Right cardiac atrium (tissue), 5 donors: Measurements from ENCODE around the gene RASL11A. TPM values are rescaled to one million over a fixed set of nuclear protein-coding genes. Genes with fewer than 3 reads are reported as not detected.

Source experiments
- ATAC-seq, 2 donors: fragments of 200-7000 bp; cut with Tn5 transposase; one replicate each; pipeline versions ENCODE4 v1.8.0 to v1.9.1; 2020; ENCODE audit warnings: moderate library complexity in 2 of 2, mild to moderate bottlenecking in 1 of 2
- DNase-seq, 3 donors: peaks; one replicate each; pipeline ENCODE4 v3.0.0-alpha.2; 2020
- H3K27ac ChIP-seq: one replicate; pipeline ENCODE4 v1.5.1; 2013; ENCODE audit warnings: mild to moderate bottlenecking, low read length, control low read depth, moderate library complexity
- H3K27me3 ChIP-seq: one replicate; pipeline ENCODE4 v1.6.1; 2013; ENCODE audit not compliant: control insufficient read depth, insufficient read depth
- H3K4me1 ChIP-seq: one replicate; pipeline ENCODE4 v1.6.1; 2013; ENCODE audit warnings: low read length; ENCODE audit not compliant: control insufficient read depth, insufficient read depth
- H3K4me3 ChIP-seq: one replicate; pipeline ENCODE4 v1.5.1; 2013; ENCODE audit warnings: low read length, control low read depth
- H3K9me3 ChIP-seq: one replicate; pipeline ENCODE4 v1.6.1; 2013; ENCODE audit warnings: low read length; ENCODE audit not compliant: control insufficient read depth
- WGBS: extraction: QIAGEN DNeasy Blood & Tissue Kit; methylation state at CpG from one replicate; pipeline ENCODE4 v1.1.7; 2013; 5-methylcytosine and 5-hydroxymethylcytosine counted together
- intact Hi-C, 4 donors: fragments of 100-400 bp; cut with DNase I; formaldehyde crosslinking; loops; one replicate each; pipeline versions ENCODE4 v1.11.0 to v1.14.0; 2022 to 2023
- polyA plus RNA-seq: library from polyadenylated mRNA; stranded (reverse); fragments of 200-250 nt; gene quantifications from one replicate; pipeline ENCODE4 v1.2.3, GENCODE V29; 2013
- total RNA-seq, 4 donors: library from RNA; stranded (reverse); fragmentation: NEBNext Ultra II Directional; extraction: Animal tissue kit (Norgen Biotek cat#: 25700); gene quantifications; one replicate each; pipeline ENCODE4 v1.2.1, GENCODE V29; 2021
- donor health status: healthy with polysubstance abuse.
- donor health status: DM: no; HTN: yes; CAD: no.
- donor health status: DM: no; HTN: no; CAD: no.
- donor health status: DM: no; HTN: yes; CAD: no; lungs with severe emphysema.
- donor health status: DM: yes; HTN: yes; CAD: no.

The RASL11A gene
- total and polyA plus RNA-seq, 5 donors: 10.5 to 35.8 (median 15.2) TPM

- WGBS: 39% methylated on average over 2 of the region's 2 CpGs
- ATAC-seq (no peak), DNase-seq (no peak)
- Histone ChIP-seq H3K4me3 (no peak overlapping the region), H3K4me1 (no peaks in the 10 kb centered on the region), H3K9me3 (no peaks in the 10 kb centered on the region), H3K27me3 (no peaks in the 10 kb centered on the region), H3K27ac (peak overlapping the region; percentile 61)
- intact Hi-C loops: no loop called here
Observed at GRCh38 chr13:27266917-27267316, 3.7 kb upstream of the RASL11A start.

- intact Hi-C loops: no loop called here
Observed at GRCh38 chr13:27267596-27267995, 3.0 kb upstream of the RASL11A start.

GRCh38 chr13:27269114-27269665, 1.4 kb upstream of the RASL11A start:
- no peaks in the 10 kb centered on the region for H3K4me1 ChIP-seq
- ATAC-seq (no peak), DNase-seq (no peak)
- intact Hi-C loops: no loop called here
- no peaks in the 10 kb centered on the region for H3K9me3 ChIP-seq
- 58% methylated on average over 2 of the region's 2 CpGs for WGBS
- H3K27ac ChIP-seq: no peak overlapping the region
- H3K27me3 ChIP-seq: no peaks in the 10 kb centered on the region
- no peak overlapping the region for H3K4me3 ChIP-seq

More at GRCh38 chr13:27267596-27267995, 3.0 kb upstream of the RASL11A start:
- no peaks in the 10 kb centered on the region for H3K9me3 ChIP-seq
- DNase-seq (no peak), ATAC-seq (no peak)
- H3K4me1 ChIP-seq: no peaks in the 10 kb centered on the region
- 81% methylated on average over 2 of the region's 2 CpGs for WGBS
- H3K4me3 ChIP-seq: no peak overlapping the region
- peak overlapping the region; percentile 6 for H3K27ac ChIP-seq
- H3K27me3 ChIP-seq: no peaks in the 10 kb centered on the region

GRCh38 chr13:27271570-27272096, 1.0 kb downstream of the RASL11A start:
- Histone ChIP-seq H3K27ac (no peak overlapping the region), H3K27me3 (no peaks in the 10 kb centered on the region), H3K4me3 (peak overlapping the region; percentile 78), H3K4me1 (no peaks in the 10 kb centered on the region), H3K9me3 (no peaks in the 10 kb centered on the region)
- intact Hi-C loops: loop anchor here (10.0 kb wide), 2 partner anchors 83 to 287 kb away; no protein-coding TSS in a partner anchor
- WGBS: 46% methylated on average over 15 of the region's 15 CpGs
- DNase-seq (no peak), ATAC-seq (no peak)

GRCh38 chr13:27273658-27274425, 3.2 kb downstream of the RASL11A start:
- Histone ChIP-seq H3K4me1 (no peaks in the 10 kb centered on the region), H3K4me3 (no peak overlapping the region), H3K27me3 (no peaks in the 10 kb centered on the region), H3K9me3 (no peaks in the 10 kb centered on the region), H3K27ac (no peak overlapping the region)
- DNase-seq (no peak), ATAC-seq (no peak)
- intact Hi-C loops: loop anchor here (10.0 kb wide), 2 partner anchors 81 to 289 kb away; no protein-coding TSS in a partner anchor
- 38% methylated on average over 4 of the region's 4 CpGs for WGBS

GRCh38 chr13:27274631-27275030, 4.0 kb downstream of the RASL11A start:
- ATAC-seq: no peak

GRCh38 chr13:27276188-27276587, 5.6 kb downstream of the RASL11A start:
- Histone ChIP-seq H3K27me3 (no peaks in the 10 kb centered on the region), H3K4me1 (no peaks in the 10 kb centered on the region), H3K9me3 (no peaks in the 10 kb centered on the region), H3K4me3 (no peak overlapping the region), H3K27ac (no peak overlapping the region)
- WGBS: 58% methylated on average over 7 of the region's 7 CpGs
- no peak for ATAC-seq
- intact Hi-C loops: loop anchor here (5.0 to 10.0 kb wide), 3 partner anchors 79 to 291 kb away; no protein-coding TSS in a partner anchor
- peak in 1 of 3 donors; percentile 57 for DNase-seq

More at GRCh38 chr13:27274631-27275030, 4.0 kb downstream of the RASL11A start:
- no peak overlapping the region for H3K27ac ChIP-seq
- H3K9me3 ChIP-seq: no peaks in the 10 kb centered on the region
- H3K4me1 ChIP-seq: no peaks in the 10 kb centered on the region
- H3K27me3 ChIP-seq: no peaks in the 10 kb centered on the region
- no peak overlapping the region for H3K4me3 ChIP-seq
- DNase-seq: no peak
- WGBS: 65% methylated on average over 1 of the region's 1 CpG
- intact Hi-C loops: loop anchor here (5.0 to 10.0 kb wide), 3 partner anchors 80 to 290 kb away; no protein-coding TSS in a partner anchor

GRCh38 chr13:27279506-27279905, 8.9 kb downstream of the RASL11A start:
- no peak overlapping the region for H3K27ac ChIP-seq
- intact Hi-C loops: loop anchor here (5.0 to 10.0 kb wide), 3 partner anchors 75 to 295 kb away; no protein-coding TSS in a partner anchor
- H3K4me1 ChIP-seq: no peaks in the 10 kb centered on the region
- ATAC-seq: no peak
- H3K27me3 ChIP-seq: no peaks in the 10 kb centered on the region
- DNase-seq: no peak
- H3K4me3 ChIP-seq: no peak overlapping the region
- H3K9me3 ChIP-seq: no peaks in the 10 kb centered on the region
- 88% methylated on average over 7 of the region's 7 CpGs for WGBS

GRCh38 chr13:27280009-27280656, 9.5 kb downstream of the RASL11A start:
- H3K4me1 ChIP-seq: no peaks in the 10 kb centered on the region
- no peak overlapping the region for H3K27ac ChIP-seq
- 55% methylated on average over 5 of the region's 5 CpGs for WGBS
- H3K4me3 ChIP-seq: no peak overlapping the region
- ATAC-seq (no peak), DNase-seq (no peak)
- H3K9me3 ChIP-seq: no peaks in the 10 kb centered on the region
- H3K27me3 ChIP-seq: no peaks in the 10 kb centered on the region
- intact Hi-C loops: no loop called here

- Histone ChIP-seq H3K9me3 (no peaks in the 10 kb centered on the region), H3K4me3 (no peak overlapping the region), H3K27ac (no peak overlapping the region), H3K27me3 (no peaks in the 10 kb centered on the region), H3K4me1 (no peaks in the 10 kb centered on the region)
- ATAC-seq (no peak), DNase-seq (no peak)
- intact Hi-C loops: no loop called here
- 69% methylated on average over 4 of the region's 4 CpGs for WGBS
Observed at GRCh38 chr13:27280841-27281240, 10.2 kb downstream of the RASL11A start.

GRCh38 chr13:27281420-27281819, 10.8 kb downstream of the RASL11A start:
- Histone ChIP-seq H3K4me1 (no peaks in the 10 kb centered on the region), H3K4me3 (no peak overlapping the region), H3K9me3 (no peaks in the 10 kb centered on the region), H3K27me3 (no peaks in the 10 kb centered on the region), H3K27ac (no peak overlapping the region)
- DNase-seq (no peak), ATAC-seq (no peak)
- 71% methylated on average over 1 of the region's 1 CpG for WGBS
- intact Hi-C loops: no loop called here
